Measurements from ENCODE around the gene PHAF1.
"Not testable (repeated sequence)": the region's sequence is repeated elsewhere in the genome, so short reads cannot be mapped to it uniquely, and the experiment has no call there.

Gene PHAF1

GRCh38 chr16:67105881-67106280 is 3.9 kb upstream of the PHAF1 start:
- no peak for DNase-seq

GRCh38 chr16:67108489-67108888 is 1.3 kb upstream of the PHAF1 start:
- no peak for DNase-seq

- DNase-seq = no peak
These were observed 772 bp upstream of the PHAF1 start for GRCh38 chr16:67108931-67109406.

GRCh38 chr16:67111951-67112444 is 2.3 kb downstream of the PHAF1 start:
- no peak for DNase-seq

DNA sequence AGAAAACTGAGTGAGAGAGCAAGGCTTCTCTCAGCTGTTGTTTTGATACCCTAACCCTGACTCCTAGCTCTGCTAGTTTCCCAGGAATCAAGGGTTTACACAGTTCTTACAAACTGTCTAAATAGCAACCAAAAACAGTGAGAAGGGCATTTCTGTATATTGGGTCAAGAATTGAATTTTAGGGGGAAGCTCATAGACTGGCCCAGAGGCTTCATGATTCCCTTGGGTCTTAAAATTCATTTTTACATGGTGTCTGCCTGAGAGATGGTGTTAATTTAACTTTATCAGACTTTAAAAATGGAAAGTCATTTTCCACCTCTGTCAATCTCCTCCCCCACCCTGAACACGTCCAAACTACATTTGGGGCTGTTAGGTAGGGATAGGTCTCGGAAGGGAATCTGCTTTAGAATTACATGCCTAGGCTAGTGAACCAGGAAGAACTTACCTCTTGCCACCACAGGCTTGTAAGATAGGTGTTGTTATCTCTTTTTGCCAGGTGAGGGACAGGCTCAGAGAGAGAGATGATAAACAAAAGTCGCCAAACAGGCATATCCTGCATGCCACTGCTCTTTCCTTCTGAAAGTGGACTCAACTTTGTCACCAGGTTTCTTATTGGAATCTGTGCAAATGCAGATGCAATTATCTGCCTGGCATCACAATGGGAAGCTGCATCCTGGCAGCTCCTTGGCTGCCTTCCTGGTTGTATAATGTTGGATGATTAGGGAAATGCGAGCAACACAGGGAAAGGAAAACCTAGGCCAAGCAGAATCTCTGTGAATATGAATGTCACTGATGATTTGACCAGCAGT is 3.1 kb downstream of the PHAF1 start:
- DNase-seq = no peak

DNA sequence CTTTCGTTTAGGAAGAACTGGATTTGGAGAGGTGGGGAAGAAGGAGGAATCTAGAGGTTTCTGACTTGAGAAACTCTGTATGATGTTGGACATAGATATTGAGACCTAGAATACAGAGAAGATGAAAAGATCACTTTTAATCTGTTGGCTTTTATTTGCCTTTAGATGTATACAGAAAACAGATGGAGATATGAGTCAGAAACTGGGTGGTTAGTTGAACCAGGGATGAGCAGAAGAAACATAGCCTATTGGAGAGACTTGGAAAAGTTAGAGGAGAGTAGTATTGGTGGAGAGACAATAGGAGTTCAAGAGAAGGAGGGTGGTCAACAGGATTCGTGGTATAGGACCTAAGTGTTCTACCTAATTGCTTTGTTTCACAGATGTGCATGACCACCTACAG is 5.1 kb downstream of the PHAF1 start:
- DNase-seq = no peak

DNA sequence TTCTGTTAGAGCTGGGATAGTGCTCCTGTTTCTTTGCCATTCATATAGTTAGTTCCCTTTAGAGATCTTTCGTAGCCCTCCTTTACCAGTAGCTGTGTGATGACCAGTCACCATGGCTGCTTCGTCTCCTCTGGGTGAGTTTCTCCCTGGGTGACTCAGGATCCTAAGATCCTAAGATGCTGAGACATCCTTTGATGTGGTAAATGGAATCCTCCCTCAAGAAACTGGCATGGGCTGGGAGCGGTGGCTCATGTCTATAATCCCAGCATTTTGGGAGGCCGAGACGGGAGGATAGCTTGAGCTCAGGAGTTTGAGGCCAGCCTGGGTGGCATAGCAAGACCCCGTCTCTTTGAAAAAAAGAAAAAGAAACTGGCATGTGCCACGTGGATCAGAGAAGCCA is 5.9 kb downstream of the PHAF1 start:
- no peak for DNase-seq

- DNase-seq = no peak
These were observed 6.9 kb downstream of the PHAF1 start for GRCh38 chr16:67116388-67117311.

GRCh38 chr16:67117716-67118115 is 8.0 kb downstream of the PHAF1 start:
- no peak for DNase-seq

GRCh38 chr16:67120025-67120424 is 10.3 kb downstream of the PHAF1 start:
- no peak for DNase-seq

GRCh38 chr16:67122799-67123198 is 13.1 kb downstream of the PHAF1 start:
- not testable (repeated sequence) for DNase-seq

DNA sequence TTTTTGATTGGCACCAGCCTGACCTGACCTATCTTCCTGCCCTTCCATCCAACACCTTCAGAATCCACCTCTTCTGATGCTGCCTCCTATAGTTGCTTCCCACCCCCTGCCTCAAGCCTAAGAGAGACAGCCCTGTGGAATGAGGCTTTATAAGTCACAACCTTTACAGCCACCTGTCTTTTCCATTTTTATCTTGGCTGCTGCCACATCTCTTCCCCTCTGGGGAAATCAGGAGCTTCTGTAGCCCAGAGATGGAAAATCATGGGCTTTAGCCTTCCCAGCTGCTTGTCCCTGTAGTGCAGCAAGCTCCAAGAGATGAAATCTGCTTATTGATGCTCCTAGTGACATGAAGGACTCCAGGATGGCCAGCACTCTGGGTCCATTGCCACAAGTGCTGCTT is 18.7 kb downstream of the PHAF1 start:
- DNase-seq = no peak

DNA sequence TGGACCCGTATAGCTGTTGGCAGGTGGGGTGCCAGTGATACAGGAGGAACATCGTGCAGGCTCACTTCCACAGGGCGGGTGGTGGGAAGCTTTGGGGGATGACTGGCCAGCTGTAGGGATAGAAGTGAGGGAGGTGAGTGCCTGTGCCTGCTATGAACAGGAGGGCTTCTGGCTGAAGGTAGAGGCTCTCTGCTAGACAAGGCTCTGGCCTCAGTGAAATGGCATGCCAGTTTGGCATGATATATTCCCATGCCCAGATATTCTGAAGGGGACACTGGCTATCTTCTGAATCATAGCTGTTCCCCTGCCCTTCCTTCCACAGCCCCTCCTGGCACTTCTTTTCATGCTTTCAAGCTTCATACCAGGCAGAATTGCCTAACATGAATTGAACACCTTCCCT is 19.1 kb downstream of the PHAF1 start:
- no peak for DNase-seq

GRCh38 chr16:67129422-67129821 is 19.7 kb downstream of the PHAF1 start:
- no peak for DNase-seq

GRCh38 chr16:67137605-67138004 is 27.9 kb downstream of the PHAF1 start:
- no peak for DNase-seq

- DNase-seq = no peak
These were observed 31.6 kb downstream of the PHAF1 start for GRCh38 chr16:67141391-67141790.

GRCh38 chr16:67142342-67142741 is 32.6 kb downstream of the PHAF1 start:
- DNase-seq = no peak

GRCh38 chr16:67144943-67145342 is 35.2 kb downstream of the PHAF1 start:
- DNase-seq = no peak

GRCh38 chr16:67145746-67146145 is 36.0 kb downstream of the PHAF1 start:
- DNase-seq = no peak

GRCh38 chr16:67146523-67147357 is 37.0 kb downstream of the PHAF1 start:
- DNase-seq = no peak

- no peak for DNase-seq
These were observed 37.8 kb downstream of the PHAF1 start for GRCh38 chr16:67147437-67148140.

- no peak for DNase-seq
These were observed 38.5 kb downstream of the PHAF1 start for GRCh38 chr16:67148221-67148620.
